Endothelial cell of umbilical vein (primary cell): ENCODE data around the gene CPA1. TPM values are rescaled to one million over a fixed set of nuclear protein-coding genes. Genes with fewer than 3 reads are reported as not detected.

Source experiments
- BruUV-seq: library from RNA; stranded (reverse); fragments of 400-500 nt; replicated peaks from 2 replicates; lab custom pipeline; 2021; lab: Mats Ljungman, UMichigan
- CTCF ChIA-PET: fragments of 300-600, 350-600 bp; sonication (Branson Sonifier 250); formaldehyde crosslinking; loops from one replicate; lab custom pipeline; 2021; ENCODE audit warnings: antibody characterized with exemption, inconsistent platforms; lab: Charles Lee
- POLR2A ChIA-PET: fragments of 300-600, 350-600 bp; sonication (Branson Sonifier 250); formaldehyde crosslinking; loops from one replicate; lab custom pipeline; 2021; ENCODE audit warnings: antibody characterized with exemption, inconsistent platforms; lab: Charles Lee
- DNase-seq: peaks from one replicate; pipeline ENCODE4 v3.0.0-alpha.2; 2011; ENCODE audit warnings: low read depth, low spot score
- FAIRE-seq: peaks from 2 replicates; lab custom pipeline; 2011; peaks lifted over from hg19 to GRCh38; lab: Jason Lieb, UNC
- H2AFZ ChIP-seq: 2 replicates; pipeline ENCODE4 v1.6.0; 2012; ENCODE audit warnings: low read depth, low read length, control low read depth, inconsistent platforms
- H3K27ac ChIP-seq: 2 replicates; pipeline ENCODE4 v1.5.1; 2011; ENCODE audit warnings: low read depth, mild to moderate bottlenecking, control low read depth, low read length, moderate library complexity; ENCODE audit not compliant: insufficient read depth
- H3K27me3 ChIP-seq, 2 experiments: 2 replicates each; pipeline versions ENCODE4 v1.6.0 to v1.6.1; 2011; ENCODE audit warnings: low read length in 2 of 2, mixed read lengths in 1 of 2; ENCODE audit not compliant: control insufficient read depth in 2 of 2, insufficient read depth in 2 of 2
- H3K36me3 ChIP-seq, 2 experiments: 2 replicates in 1 of 2; 3 replicates in 1 of 2; pipeline ENCODE4 v1.5.1; 2011; ENCODE audit warnings: low read length in 2 of 2, mild to moderate bottlenecking in 1 of 2, moderate library complexity in 1 of 2; ENCODE audit not compliant: control insufficient read depth in 2 of 2, insufficient read depth in 2 of 2; ENCODE audit errors: extremely low read depth in 1 of 2
- H3K4me1 ChIP-seq: 3 replicates; pipeline ENCODE4 v1.5.1; 2011; ENCODE audit warnings: mild to moderate bottlenecking, low read length; ENCODE audit not compliant: control insufficient read depth, insufficient read depth; ENCODE audit errors: extremely low read depth
- H3K4me2 ChIP-seq: 2 replicates; pipeline ENCODE4 v1.6.1; 2011; ENCODE audit warnings: low read length, control low read depth, mixed read lengths; ENCODE audit not compliant: insufficient read depth
- H3K4me3 ChIP-seq, 3 experiments: fragments of 200-600 bp in 1 of 3; sonication (generic), shearing (Covaris generic) in 1 of 3; replicated peaks in 1 of 3; 2 replicates each; pipeline ENCODE4 v1.5.1; 2011 to 2016; ENCODE audit warnings: control low read depth in 3 of 3, low read length in 3 of 3, mild to moderate bottlenecking in 2 of 3, inconsistent platforms in 1 of 3, low read depth in 1 of 3, moderate library complexity in 1 of 3; ENCODE audit not compliant: insufficient read depth in 1 of 3
- H3K79me2 ChIP-seq: 2 replicates; pipeline ENCODE4 v1.6.0; 2012; ENCODE audit warnings: low read length, inconsistent platforms; ENCODE audit not compliant: control insufficient read depth, insufficient read depth
- H3K9ac ChIP-seq: replicated peaks from 2 replicates; pipeline ENCODE3; 2011; ENCODE audit warnings: low read length, control low read depth; ENCODE audit not compliant: insufficient read depth; ENCODE audit errors: extremely low read depth
- H3K9me1 ChIP-seq: replicated peaks from 3 replicates; pipeline ENCODE4 v1.6.0; 2011; ENCODE audit warnings: mild to moderate bottlenecking, low read length; ENCODE audit not compliant: control insufficient read depth, insufficient read depth; ENCODE audit errors: extremely low read depth
- H3K9me3 ChIP-seq: replicated peaks from 2 replicates; pipeline ENCODE4 v1.5.1; 2012; ENCODE audit warnings: low read length, inconsistent platforms; ENCODE audit not compliant: control insufficient read depth, insufficient read depth
- H4K20me1 ChIP-seq: replicated peaks from 2 replicates; pipeline ENCODE3; 2011; ENCODE audit warnings: mild to moderate bottlenecking, low read length; ENCODE audit not compliant: control insufficient read depth, insufficient read depth; ENCODE audit errors: extremely low read depth
- EZH2 ChIP-seq: IDR thresholded peaks from 2 replicates; pipeline ENCODE4 v1.6.1; 2012; ENCODE audit warnings: borderline replicate concordance, low read depth, mild to moderate bottlenecking, moderate library complexity, low read length, inconsistent platforms; ENCODE audit not compliant: severe bottlenecking
- JUN ChIP-seq: IDR thresholded peaks from 2 replicates; pipeline ENCODE4 v1.6.1; 2011; ENCODE audit warnings: borderline replicate concordance, low read depth; ENCODE audit not compliant: insufficient read length, insufficient read depth
- MAX ChIP-seq: IDR thresholded peaks from 2 replicates; pipeline ENCODE4 v1.6.1; 2011; ENCODE audit not compliant: insufficient read depth, insufficient read length
- MYC ChIP-seq: IDR thresholded peaks from one replicate; pipeline ENCODE4 v1.6.1; 2011; ENCODE audit warnings: mild to moderate bottlenecking, low read depth, low read length
- POLR2A ChIP-seq: IDR thresholded peaks from 2 replicates; pipeline ENCODE4 v1.6.1; 2012; ENCODE audit warnings: low read depth, mild to moderate bottlenecking, control low read depth, low read length
- dilution Hi-C: fragments of 300-500 bp; cut with MboI; formaldehyde crosslinking; loops from one replicate; pipeline ENCODE4 v1.15.0; 2019; ENCODE audit warnings: low sequenced_read_pairs; ENCODE audit not compliant: extremely low pct_ligation_motif_present
- intact Hi-C: fragments of 100-400 bp; cut with micrococcal nuclease; formaldehyde crosslinking; loops from one replicate; pipeline ENCODE4 v1.10.0; 2022
- polyA plus RNA-seq, 4 experiments: library from polyadenylated mRNA; depleted of rRNA in 3 of 4; stranded (reverse) in 3 of 4; unstranded in 1 of 4; fragments of >200 nt; gene quantifications; 2 replicates each; pipeline versions ENCODE4 v1.2.1 to v1.2.3, GENCODE V29; 2011 to 2012; ENCODE audit warnings: missing spikeins in 1 of 4
- total RNA-seq: library from RNA; stranded (reverse); gene quantifications from 2 replicates; pipeline ENCODE4 v1.2.3, GENCODE V29; 2021
- TF ChIP-seq, protein P1 (sequence below), 2 donors: IDR thresholded peaks; 1 replicate in 1 of 2; 2 replicates in 1 of 2; pipeline ENCODE4 v1.5.1; 2011; ENCODE audit warnings: low read length in 2 of 2, mild to moderate bottlenecking in 2 of 2, moderate library complexity in 2 of 2, control low read depth in 1 of 2, inconsistent platforms in 1 of 2, low read depth in 1 of 2; ENCODE audit not compliant: insufficient read depth in 1 of 2; ENCODE audit errors: extremely low read depth in 1 of 2

The CPA1 gene
- total and polyA plus RNA-seq, 2 donors (not counting 3 experiments of a cell fraction or from before 2014, with no cell fraction given): not detected

GRCh38 chr7:130380861-130381455 is 664 bp downstream of the CPA1 start:
- POLR2A ChIA-PET: no interaction called here

More at GRCh38 chr7:130380861-130381455, 664 bp downstream of the CPA1 start:
- Histone ChIP-seq H3K4me3 (no peak overlapping the region), H3K4me1 (no peaks in the 10 kb centered on the region), H3K27ac (no peak overlapping the region), H3K9me3 (no peaks in the 10 kb centered on the region), H3K4me2 (no peak overlapping the region), H2AFZ (no peak overlapping the region), H3K36me3 (no peaks in the 10 kb centered on the region), H3K9ac (no peak overlapping the region), H3K79me2 (no peaks in the 10 kb centered on the region), H3K9me1 (no peaks in the 10 kb centered on the region), H3K27me3 (no peaks in the 10 kb centered on the region), H4K20me1 (no peaks in the 10 kb centered on the region)
- intact Hi-C loops: no loop called here
- TF ChIP-seq EZH2: no peak
- TF ChIP-seq, protein P1, sequence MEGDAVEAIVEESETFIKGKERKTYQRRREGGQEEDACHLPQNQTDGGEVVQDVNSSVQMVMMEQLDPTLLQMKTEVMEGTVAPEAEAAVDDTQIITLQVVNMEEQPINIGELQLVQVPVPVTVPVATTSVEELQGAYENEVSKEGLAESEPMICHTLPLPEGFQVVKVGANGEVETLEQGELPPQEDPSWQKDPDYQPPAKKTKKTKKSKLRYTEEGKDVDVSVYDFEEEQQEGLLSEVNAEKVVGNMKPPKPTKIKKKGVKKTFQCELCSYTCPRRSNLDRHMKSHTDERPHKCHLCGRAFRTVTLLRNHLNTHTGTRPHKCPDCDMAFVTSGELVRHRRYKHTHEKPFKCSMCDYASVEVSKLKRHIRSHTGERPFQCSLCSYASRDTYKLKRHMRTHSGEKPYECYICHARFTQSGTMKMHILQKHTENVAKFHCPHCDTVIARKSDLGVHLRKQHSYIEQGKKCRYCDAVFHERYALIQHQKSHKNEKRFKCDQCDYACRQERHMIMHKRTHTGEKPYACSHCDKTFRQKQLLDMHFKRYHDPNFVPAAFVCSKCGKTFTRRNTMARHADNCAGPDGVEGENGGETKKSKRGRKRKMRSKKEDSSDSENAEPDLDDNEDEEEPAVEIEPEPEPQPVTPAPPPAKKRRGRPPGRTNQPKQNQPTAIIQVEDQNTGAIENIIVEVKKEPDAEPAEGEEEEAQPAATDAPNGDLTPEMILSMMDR (IDR thresholded peaks at IDR 0.05; ENCODE audit: extremely low read depth in 1 of 2, insufficient read depth in 1 of 2, low read depth in 1 of 2, low read length in 2 of 2): no peak
- no peak for TF ChIP-seq POLR2A
- TF ChIP-seq MAX: no peak
- TF ChIP-seq JUN: no peak
- TF ChIP-seq MYC: no peak
- no TSS peak for BruUV-seq
- CTCF ChIA-PET: interaction anchor here (1.2 kb wide), 1 partner anchor 24 kb away, joined by 3 read pairs; no protein-coding TSS in a partner anchor
- DNase-seq (no peak), FAIRE-seq (no peak)
- dilution Hi-C loops: no loop called here
